Fibroblast of villous mesenchyme (primary cell): ENCODE measurements around the gene GDPD5. TPM values are rescaled to one million over a fixed set of nuclear protein-coding genes. Genes with fewer than 3 reads are reported as not detected.

Experiments
- DNase-seq: peaks from one replicate; pipeline ENCODE4 v3.0.0-alpha.2; 2010; ENCODE audit warnings: low read depth
- H3K4me3 ChIP-seq: 2 replicates; pipeline ENCODE4 v1.5.1; 2011; ENCODE audit warnings: low read depth, mild to moderate bottlenecking, low read length
- CTCF ChIP-seq: IDR thresholded peaks from 2 replicates; pipeline ENCODE4 v1.5.1; 2012; ENCODE audit warnings: low read depth, mild to moderate bottlenecking, low read length; ENCODE audit not compliant: insufficient read depth
- total RNA-seq: library from RNA; depleted of rRNA; stranded (reverse); fragments of >200 nt; gene quantifications from 2 replicates; pipeline ENCODE4 v1.2.3, GENCODE V29; 2012

Gene GDPD5
- total RNA-seq, 1 donor: 9.5 TPM

DNA sequence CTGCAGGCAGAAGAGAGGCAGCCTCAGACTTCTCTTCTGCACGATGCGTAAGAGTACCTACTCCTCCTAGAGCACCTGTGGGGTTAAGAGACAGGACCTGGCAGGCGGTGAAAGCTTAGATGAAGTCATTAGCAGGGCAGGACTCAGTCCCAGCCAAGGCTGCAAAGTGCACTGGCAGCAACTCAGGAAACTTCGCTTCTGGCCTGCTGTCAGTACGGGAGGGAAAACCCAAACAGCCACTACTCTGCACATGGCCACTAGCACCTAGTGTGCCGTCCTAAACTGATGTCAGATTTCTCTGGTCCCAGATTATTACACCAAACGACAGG lies 84.0 kb downstream of the GDPD5 start:
- no peak for DNase-seq
- no peak for TF ChIP-seq CTCF
- no peak overlapping the region for H3K4me3 ChIP-seq

- H3K4me3 ChIP-seq: no peak overlapping the region
- no peak for DNase-seq
- no peak for TF ChIP-seq CTCF
Measured at GRCh38 chr11:75440960-75441803, 84.6 kb downstream of the GDPD5 start.

GRCh38 chr11:75439495-75440120 lies 86.1 kb downstream of the GDPD5 start:
- TF ChIP-seq CTCF: no peak
- no peak for DNase-seq
- H3K4me3 ChIP-seq: no peak overlapping the region

DNA sequence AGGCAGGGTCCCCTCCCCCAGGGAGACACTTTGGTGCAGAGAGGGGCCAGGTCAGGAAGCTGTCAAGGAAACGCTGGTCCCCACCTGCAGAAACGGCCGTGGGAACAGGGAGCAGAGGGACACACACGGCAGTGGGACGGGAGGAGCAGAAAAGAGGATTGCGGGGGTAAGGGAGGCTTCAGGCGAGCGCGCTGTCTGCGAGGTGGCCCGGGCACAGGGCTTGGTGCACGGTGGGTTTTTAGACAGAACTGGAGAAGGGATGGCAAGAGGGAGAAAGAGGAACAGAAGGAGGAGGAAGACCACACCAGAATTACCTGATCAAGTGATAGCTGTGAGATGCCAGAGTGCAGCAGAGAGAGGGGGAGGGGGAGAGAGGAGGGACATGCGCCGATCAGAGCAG lies 86.7 kb downstream of the GDPD5 start:
- no peak overlapping the region for H3K4me3 ChIP-seq
- TF ChIP-seq CTCF: no peak
- DNase-seq: no peak

- H3K4me3 ChIP-seq: no peak overlapping the region
- no peak for TF ChIP-seq CTCF
- no peak for DNase-seq
Measured at GRCh38 chr11:75437966-75438659, 87.6 kb downstream of the GDPD5 start.

DNA sequence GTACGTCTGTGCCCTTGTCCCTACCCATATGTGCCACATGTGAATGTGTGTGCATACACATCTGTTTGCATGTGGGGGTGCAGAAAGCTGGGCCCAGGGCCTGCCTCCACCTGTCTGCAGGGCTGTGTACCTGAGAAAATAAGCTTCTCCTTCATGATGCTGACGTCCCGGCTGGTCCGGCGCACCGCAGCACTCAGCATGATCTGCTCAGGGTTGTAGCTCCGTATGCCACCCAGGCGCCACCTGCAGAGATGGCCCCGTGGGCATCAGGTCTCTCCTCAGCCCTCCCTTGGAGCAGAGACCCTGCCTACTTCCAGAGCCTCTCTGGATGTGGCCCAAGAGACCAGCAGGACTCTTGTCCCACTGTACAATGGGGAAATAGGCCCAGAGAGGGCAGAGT lies 88.9 kb downstream of the GDPD5 start:
- DNase-seq: no peak
- no peak overlapping the region for H3K4me3 ChIP-seq
- no peak for TF ChIP-seq CTCF
